Endothelial cell of umbilical vein (primary cell): ENCODE data around the gene TNRC6B. TPM values are rescaled to one million over a fixed set of nuclear protein-coding genes. Genes with fewer than 3 reads are reported as not detected.

Experiments
- BruUV-seq: library from RNA; stranded (reverse); fragments of 400-500 nt; replicated peaks from 2 replicates; lab custom pipeline; 2021; lab: Mats Ljungman, UMichigan
- CTCF ChIA-PET: fragments of 300-600, 350-600 bp; sonication (Branson Sonifier 250); formaldehyde crosslinking; loops from one replicate; lab custom pipeline; 2021; ENCODE audit warnings: antibody characterized with exemption, inconsistent platforms; lab: Charles Lee
- POLR2A ChIA-PET: fragments of 300-600, 350-600 bp; sonication (Branson Sonifier 250); formaldehyde crosslinking; loops from one replicate; lab custom pipeline; 2021; ENCODE audit warnings: antibody characterized with exemption, inconsistent platforms; lab: Charles Lee
- DNase-seq: peaks from one replicate; pipeline ENCODE4 v3.0.0-alpha.2; 2011; ENCODE audit warnings: low read depth, low spot score
- FAIRE-seq: peaks from 2 replicates; lab custom pipeline; 2011; peaks lifted over from hg19 to GRCh38; lab: Jason Lieb, UNC
- H2AFZ ChIP-seq: 2 replicates; pipeline ENCODE4 v1.6.0; 2012; ENCODE audit warnings: low read depth, low read length, control low read depth, inconsistent platforms
- H3K27ac ChIP-seq: 2 replicates; pipeline ENCODE4 v1.5.1; 2011; ENCODE audit warnings: low read depth, mild to moderate bottlenecking, control low read depth, low read length, moderate library complexity; ENCODE audit not compliant: insufficient read depth
- H3K27me3 ChIP-seq, 2 experiments: 2 replicates each; pipeline versions ENCODE4 v1.6.0 to v1.6.1; 2011; ENCODE audit warnings: low read length in 2 of 2, mixed read lengths in 1 of 2; ENCODE audit not compliant: control insufficient read depth in 2 of 2, insufficient read depth in 2 of 2
- H3K36me3 ChIP-seq, 2 experiments: 2 replicates in 1 of 2; 3 replicates in 1 of 2; pipeline ENCODE4 v1.5.1; 2011; ENCODE audit warnings: low read length in 2 of 2, mild to moderate bottlenecking in 1 of 2, moderate library complexity in 1 of 2; ENCODE audit not compliant: control insufficient read depth in 2 of 2, insufficient read depth in 2 of 2; ENCODE audit errors: extremely low read depth in 1 of 2
- H3K4me1 ChIP-seq: 3 replicates; pipeline ENCODE4 v1.5.1; 2011; ENCODE audit warnings: mild to moderate bottlenecking, low read length; ENCODE audit not compliant: control insufficient read depth, insufficient read depth; ENCODE audit errors: extremely low read depth
- H3K4me2 ChIP-seq: 2 replicates; pipeline ENCODE4 v1.6.1; 2011; ENCODE audit warnings: low read length, control low read depth, mixed read lengths; ENCODE audit not compliant: insufficient read depth
- H3K4me3 ChIP-seq, 3 experiments: fragments of 200-600 bp in 1 of 3; sonication (generic), shearing (Covaris generic) in 1 of 3; replicated peaks in 1 of 3; 2 replicates each; pipeline ENCODE4 v1.5.1; 2011 to 2016; ENCODE audit warnings: control low read depth in 3 of 3, low read length in 3 of 3, mild to moderate bottlenecking in 2 of 3, inconsistent platforms in 1 of 3, low read depth in 1 of 3, moderate library complexity in 1 of 3; ENCODE audit not compliant: insufficient read depth in 1 of 3
- H3K79me2 ChIP-seq: 2 replicates; pipeline ENCODE4 v1.6.0; 2012; ENCODE audit warnings: low read length, inconsistent platforms; ENCODE audit not compliant: control insufficient read depth, insufficient read depth
- H3K9ac ChIP-seq: replicated peaks from 2 replicates; pipeline ENCODE3; 2011; ENCODE audit warnings: low read length, control low read depth; ENCODE audit not compliant: insufficient read depth; ENCODE audit errors: extremely low read depth
- H3K9me1 ChIP-seq: replicated peaks from 3 replicates; pipeline ENCODE4 v1.6.0; 2011; ENCODE audit warnings: mild to moderate bottlenecking, low read length; ENCODE audit not compliant: control insufficient read depth, insufficient read depth; ENCODE audit errors: extremely low read depth
- H3K9me3 ChIP-seq: replicated peaks from 2 replicates; pipeline ENCODE4 v1.5.1; 2012; ENCODE audit warnings: low read length, inconsistent platforms; ENCODE audit not compliant: control insufficient read depth, insufficient read depth
- H4K20me1 ChIP-seq: replicated peaks from 2 replicates; pipeline ENCODE3; 2011; ENCODE audit warnings: mild to moderate bottlenecking, low read length; ENCODE audit not compliant: control insufficient read depth, insufficient read depth; ENCODE audit errors: extremely low read depth
- CTCF ChIP-seq, 2 donors: IDR thresholded peaks; 1 replicate in 1 of 2; 2 replicates in 1 of 2; pipeline ENCODE4 v1.5.1; 2011; ENCODE audit warnings: low read length in 2 of 2, mild to moderate bottlenecking in 2 of 2, moderate library complexity in 2 of 2, control low read depth in 1 of 2, inconsistent platforms in 1 of 2, low read depth in 1 of 2; ENCODE audit not compliant: insufficient read depth in 1 of 2; ENCODE audit errors: extremely low read depth in 1 of 2
- GATA2 ChIP-seq: IDR thresholded peaks from 2 replicates; pipeline ENCODE4 v1.7.0; 2011; ENCODE audit warnings: low read depth, mild to moderate bottlenecking, moderate library complexity, mixed read lengths, low read length; ENCODE audit not compliant: insufficient read length, insufficient read depth
- JUN ChIP-seq: IDR thresholded peaks from 2 replicates; pipeline ENCODE4 v1.6.1; 2011; ENCODE audit warnings: borderline replicate concordance, low read depth; ENCODE audit not compliant: insufficient read length, insufficient read depth
- MAX ChIP-seq: IDR thresholded peaks from 2 replicates; pipeline ENCODE4 v1.6.1; 2011; ENCODE audit not compliant: insufficient read depth, insufficient read length
- POLR2A ChIP-seq: IDR thresholded peaks from 2 replicates; pipeline ENCODE4 v1.6.1; 2012; ENCODE audit warnings: low read depth, mild to moderate bottlenecking, control low read depth, low read length
- POLR2AphosphoS5 ChIP-seq: IDR thresholded peaks from 2 replicates; pipeline ENCODE4 v1.6.1; 2012; ENCODE audit warnings: low read depth, mild to moderate bottlenecking, control low read depth, low read length, moderate library complexity; ENCODE audit not compliant: insufficient read depth
- dilution Hi-C: fragments of 300-500 bp; cut with MboI; formaldehyde crosslinking; loops from one replicate; pipeline ENCODE4 v1.15.0; 2019; ENCODE audit warnings: low sequenced_read_pairs; ENCODE audit not compliant: extremely low pct_ligation_motif_present
- intact Hi-C: fragments of 100-400 bp; cut with micrococcal nuclease; formaldehyde crosslinking; loops from one replicate; pipeline ENCODE4 v1.10.0; 2022
- polyA plus RNA-seq, 4 experiments: library from polyadenylated mRNA; depleted of rRNA in 3 of 4; stranded (reverse) in 3 of 4; unstranded in 1 of 4; fragments of >200 nt; gene quantifications; 2 replicates each; pipeline versions ENCODE4 v1.2.1 to v1.2.3, GENCODE V29; 2011 to 2012; ENCODE audit warnings: missing spikeins in 1 of 4
- total RNA-seq: library from RNA; stranded (reverse); gene quantifications from 2 replicates; pipeline ENCODE4 v1.2.3, GENCODE V29; 2021

TNRC6B gene
- total and polyA plus RNA-seq, 2 donors (not counting 3 experiments of a cell fraction or from before 2014, with no cell fraction given), result 10.6 to 37.2 TPM

GRCh38 chr22:40381461-40381860 lies 203.7 kb downstream of the TNRC6B start:
- Histone ChIP-seq H3K9me3 (no peaks in the 10 kb centered on the region), H2AFZ (no peak overlapping the region), H3K27ac (no peak overlapping the region), H4K20me1 (no peaks in the 10 kb centered on the region), H3K27me3 (no peaks in the 10 kb centered on the region), H3K4me3 (no peak overlapping the region), H3K79me2 (peaks cover 23% of the 10 kb centered on the region), H3K9me1 (no peaks in the 10 kb centered on the region), H3K9ac (no peak overlapping the region), H3K36me3 (no peaks in the 10 kb centered on the region), H3K4me1 (peaks cover 3% of the 10 kb centered on the region), H3K4me2 (no peak overlapping the region)
- FAIRE-seq (no peak), DNase-seq (no peak)
- ChIA-PET CTCF (no interaction called here), POLR2A (no interaction called here)
- dilution Hi-C loops (no loop called here), intact Hi-C loops (no loop called here)
- BruUV-seq, result no TSS peak
- TF ChIP-seq JUN (no peak), MAX (no peak)

GRCh38 chr22:40383905-40384304 lies 206.2 kb downstream of the TNRC6B start:
- FAIRE-seq, result peak; percentile 56
- no peak overlapping the region for H3K9ac ChIP-seq
- no peaks in the 10 kb centered on the region for H3K27me3 ChIP-seq
- H2AFZ ChIP-seq, result no peak overlapping the region
- TF ChIP-seq MAX (no peak), JUN (no peak), GATA2 (no peak), CTCF (IDR thresholded peaks at IDR 0.05; ENCODE audit: extremely low read depth in 1 of 2, insufficient read depth in 1 of 2, low read depth in 1 of 2, low read length in 2 of 2) (no peak), POLR2AphosphoS5 (no peak), POLR2A (no peak)
- H3K27ac ChIP-seq, result no peak overlapping the region
- H4K20me1 ChIP-seq, result no peaks in the 10 kb centered on the region
- H3K36me3 ChIP-seq, result no peaks in the 10 kb centered on the region
- H3K4me2 ChIP-seq, result no peak overlapping the region
- H3K9me3 ChIP-seq, result no peaks in the 10 kb centered on the region
- H3K79me2 ChIP-seq, result peaks cover 13% of the 10 kb centered on the region
- dilution Hi-C loops, result no loop called here
- BruUV-seq, result no TSS peak
- ChIA-PET CTCF (interaction anchor here (1.1 to 1.2 kb wide), 3 partner anchors 10 to 53 kb away, joined by 3 to 4 read pairs (median 3); no protein-coding TSS in a partner anchor), POLR2A (no interaction called here)
- intact Hi-C loops, result no loop called here
- DNase-seq, result no peak
- H3K4me3 ChIP-seq, result no peak overlapping the region
- peaks cover 3% of the 10 kb centered on the region for H3K4me1 ChIP-seq
- no peaks in the 10 kb centered on the region for H3K9me1 ChIP-seq
